Measurements from ENCODE around the gene CEACAM1.

Gene CEACAM1

GRCh38 chr19:42475366-42475765 is 52.9 kb downstream of the CEACAM1 start:
- WGBS, 2 experiments (ENCODE audit: insufficient coverage in 2 of 2): 10% methylated on average over 1 of the region's 4 CpGs; no CpG with 5 or more reads in 1 of the 2 experiments
- no peak overlapping the region for H3K27ac ChIP-seq (ENCODE audit: low read depth, low read length, severe bottlenecking)
- no peak overlapping the region for H3K4me3 ChIP-seq (ENCODE audit: extremely low read depth, insufficient read depth, low read length, poor library complexity, severe bottlenecking)
- no peaks in the 10 kb centered on the region for H3K9me3 ChIP-seq (ENCODE audit: control insufficient read depth, low read length)
- no peaks in the 10 kb centered on the region for H3K36me3 ChIP-seq (ENCODE audit: control insufficient read depth, insufficient read depth, low read length)
- peaks cover 12% of the 10 kb centered on the region for H3K4me1 ChIP-seq (ENCODE audit: control insufficient read depth, insufficient read depth, low read length, poor library complexity, severe bottlenecking)

- no peaks in the 10 kb centered on the region for H3K36me3 ChIP-seq (ENCODE audit: control insufficient read depth, insufficient read depth, low read length)
- no peak overlapping the region for H3K4me3 ChIP-seq (ENCODE audit: extremely low read depth, insufficient read depth, low read length, poor library complexity, severe bottlenecking)
- no peaks in the 10 kb centered on the region for H3K9me3 ChIP-seq (ENCODE audit: control insufficient read depth, low read length)
- 52 to 61% methylated on average over 4 of the region's 4 CpGs for WGBS, 2 experiments (ENCODE audit: insufficient coverage in 2 of 2)
- no peak overlapping the region for H3K27ac ChIP-seq (ENCODE audit: low read depth, low read length, severe bottlenecking)
- peaks cover 10% of the 10 kb centered on the region for H3K4me1 ChIP-seq (ENCODE audit: control insufficient read depth, insufficient read depth, low read length, poor library complexity, severe bottlenecking)
Observed at GRCh38 chr19:42474743-42475142, 53.5 kb downstream of the CEACAM1 start.

- H3K9me3 ChIP-seq (ENCODE audit: control insufficient read depth, low read length): no peaks in the 10 kb centered on the region
- WGBS, 2 experiments (ENCODE audit: insufficient coverage in 2 of 2): 27 to 30% methylated on average over 2 to 5 of the region's 6 CpGs
Observed at GRCh38 chr19:42473686-42474085, 54.6 kb downstream of the CEACAM1 start.

DNA sequence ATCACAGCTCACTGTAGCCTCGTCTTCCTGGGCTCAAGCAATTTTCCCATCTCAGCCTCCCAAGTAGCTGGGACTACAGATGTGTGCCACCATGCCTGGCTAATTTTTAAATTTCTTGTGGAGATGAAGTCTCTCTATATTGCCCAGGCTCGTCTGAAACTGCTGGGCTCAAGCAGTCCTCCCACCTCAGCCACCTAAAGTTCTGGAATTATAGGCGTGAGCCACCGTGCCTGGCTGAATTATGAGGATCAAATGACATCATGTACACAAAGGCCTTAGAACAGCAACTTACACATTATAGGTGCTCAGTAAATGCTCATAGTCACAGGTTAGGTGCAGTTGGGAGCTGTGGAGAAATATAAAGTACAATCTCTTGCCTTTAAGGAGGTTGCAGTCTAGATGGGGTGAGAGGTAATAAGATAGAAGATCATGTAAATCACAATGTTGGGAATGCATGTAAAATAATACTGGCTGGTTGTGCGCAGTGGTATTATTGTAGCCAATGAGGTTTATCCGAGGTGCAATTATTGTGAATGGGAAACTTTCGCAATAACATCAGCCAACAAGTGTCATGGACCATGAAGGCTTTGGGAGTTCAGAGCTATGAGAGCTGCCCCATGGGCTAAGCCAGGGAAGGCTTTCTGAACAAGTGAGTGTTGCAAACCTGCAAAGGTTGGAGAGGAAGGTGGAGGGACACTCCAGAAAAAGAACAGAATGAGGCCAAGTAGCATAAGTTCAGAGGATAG is 55.7 kb downstream of the CEACAM1 start:
- Histone ChIP-seq H3K4me1 (ENCODE audit: control insufficient read depth, insufficient read depth, low read length, poor library complexity, severe bottlenecking) (peaks cover 10% of the 10 kb centered on the region), H3K36me3 (ENCODE audit: control insufficient read depth, insufficient read depth, low read length) (no peaks in the 10 kb centered on the region), H3K27ac (ENCODE audit: low read depth, low read length, severe bottlenecking) (no peak overlapping the region), H3K9me3 (ENCODE audit: control insufficient read depth, low read length) (no peaks in the 10 kb centered on the region), H3K4me3 (ENCODE audit: extremely low read depth, insufficient read depth, low read length, poor library complexity, severe bottlenecking) (no peak overlapping the region)
- 96 to 100% methylated on average over 3 to 5 of the region's 7 CpGs for WGBS, 2 experiments (ENCODE audit: insufficient coverage in 2 of 2)

More at GRCh38 chr19:42473686-42474085, 54.6 kb downstream of the CEACAM1 start:
- Histone ChIP-seq H3K36me3 (ENCODE audit: control insufficient read depth, insufficient read depth, low read length) (no peaks in the 10 kb centered on the region), H3K27ac (ENCODE audit: low read depth, low read length, severe bottlenecking) (no peak overlapping the region), H3K4me1 (ENCODE audit: control insufficient read depth, insufficient read depth, low read length, poor library complexity, severe bottlenecking) (peaks cover 9% of the 10 kb centered on the region), H3K4me3 (ENCODE audit: extremely low read depth, insufficient read depth, low read length, poor library complexity, severe bottlenecking) (no peak overlapping the region)

- no peak overlapping the region for H3K4me3 ChIP-seq (ENCODE audit: extremely low read depth, insufficient read depth, low read length, poor library complexity, severe bottlenecking)
- H3K9me3 ChIP-seq (ENCODE audit: control insufficient read depth, low read length): no peaks in the 10 kb centered on the region
- 81 to 87% methylated on average over 6 to 7 of the region's 7 CpGs for WGBS, 2 experiments (ENCODE audit: insufficient coverage in 2 of 2)
- peaks cover 19% of the 10 kb centered on the region for H3K4me1 ChIP-seq (ENCODE audit: control insufficient read depth, insufficient read depth, low read length, poor library complexity, severe bottlenecking)
- no peaks in the 10 kb centered on the region for H3K36me3 ChIP-seq (ENCODE audit: control insufficient read depth, insufficient read depth, low read length)
- H3K27ac ChIP-seq (ENCODE audit: low read depth, low read length, severe bottlenecking): no peak overlapping the region
Observed at GRCh38 chr19:42471554-42472249, 56.6 kb downstream of the CEACAM1 start.

GRCh38 chr19:42469311-42470235 is 58.7 kb downstream of the CEACAM1 start:
- Histone ChIP-seq H3K9me3 (ENCODE audit: control insufficient read depth, low read length) (no peaks in the 10 kb centered on the region), H3K4me1 (ENCODE audit: control insufficient read depth, insufficient read depth, low read length, poor library complexity, severe bottlenecking) (peaks cover 30% of the 10 kb centered on the region), H3K4me3 (ENCODE audit: extremely low read depth, insufficient read depth, low read length, poor library complexity, severe bottlenecking) (no peak overlapping the region), H3K27ac (ENCODE audit: low read depth, low read length, severe bottlenecking) (peak overlapping the region; percentile 88), H3K36me3 (ENCODE audit: control insufficient read depth, insufficient read depth, low read length) (no peaks in the 10 kb centered on the region)
- WGBS, 2 experiments (ENCODE audit: insufficient coverage in 2 of 2): 87 to 91% methylated on average over 6 to 7 of the region's 8 CpGs

DNA sequence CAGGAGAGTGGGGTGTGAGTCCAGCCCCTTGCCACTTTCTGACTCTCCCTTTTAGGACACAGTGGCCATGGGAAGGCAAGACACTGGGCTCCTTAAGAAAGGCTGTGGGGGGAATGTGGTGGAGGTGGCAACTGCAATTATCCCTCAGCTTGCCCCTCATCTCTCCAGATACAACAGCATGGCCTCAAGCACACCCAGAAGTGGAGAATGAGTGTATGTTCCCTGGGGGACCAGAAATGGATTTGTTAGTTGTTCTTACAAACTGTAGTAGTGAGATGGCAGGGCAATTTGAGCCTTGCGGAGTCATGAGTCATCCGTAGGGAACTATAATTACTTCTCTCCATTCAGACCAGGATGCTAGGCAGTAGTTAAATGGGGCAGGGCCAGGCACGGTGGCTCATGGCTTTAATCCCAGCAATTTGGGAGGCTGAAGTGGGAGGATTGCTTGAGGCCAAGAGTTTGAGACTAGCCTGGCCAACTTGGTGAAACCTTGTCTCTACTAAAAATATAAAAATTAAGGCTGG is 59.9 kb downstream of the CEACAM1 start:
- WGBS, 2 experiments (ENCODE audit: insufficient coverage in 2 of 2): 43 to 60% methylated on average over 1 of the region's 3 CpGs
- Histone ChIP-seq H3K27ac (ENCODE audit: low read depth, low read length, severe bottlenecking) (peak overlapping the region; percentile 70), H3K4me1 (ENCODE audit: control insufficient read depth, insufficient read depth, low read length, poor library complexity, severe bottlenecking) (peaks cover 30% of the 10 kb centered on the region)

DNA sequence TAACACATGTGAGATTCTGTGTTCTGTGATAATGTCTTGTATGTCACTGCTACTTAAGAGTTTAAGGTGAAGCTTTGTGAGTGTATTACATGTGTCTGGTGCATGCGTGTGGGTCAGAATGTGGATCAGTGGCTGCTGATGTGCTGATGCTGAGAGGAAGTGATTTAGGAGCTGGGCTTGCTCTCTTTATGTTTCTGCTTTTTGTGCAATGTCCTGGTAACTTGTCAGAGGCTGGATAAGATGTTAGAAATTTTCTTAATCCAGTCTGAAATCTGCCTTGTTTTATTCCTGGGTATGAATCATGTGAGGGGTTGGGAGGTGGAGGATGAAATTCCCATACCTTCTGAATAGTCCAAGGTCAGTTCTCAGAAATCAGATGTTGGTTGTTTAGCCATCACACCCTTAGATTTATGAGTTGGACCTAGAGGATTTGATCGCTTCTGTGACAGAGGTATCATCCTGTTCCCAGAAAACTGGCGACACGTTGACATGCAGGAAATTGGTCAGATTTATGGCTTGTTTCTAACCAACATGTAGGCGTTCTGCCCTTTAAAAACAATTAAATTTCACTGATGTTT is 61.0 kb downstream of the CEACAM1 start:
- no peaks in the 10 kb centered on the region for H3K9me3 ChIP-seq (ENCODE audit: control insufficient read depth, low read length)
- peaks cover 27% of the 10 kb centered on the region for H3K4me1 ChIP-seq (ENCODE audit: control insufficient read depth, insufficient read depth, low read length, poor library complexity, severe bottlenecking)
- no peak overlapping the region for H3K27ac ChIP-seq (ENCODE audit: low read depth, low read length, severe bottlenecking)
- no peaks in the 10 kb centered on the region for H3K36me3 ChIP-seq (ENCODE audit: control insufficient read depth, insufficient read depth, low read length)
- 86 to 90% methylated on average over 5 of the region's 5 CpGs for WGBS, 2 experiments (ENCODE audit: insufficient coverage in 2 of 2)
- H3K4me3 ChIP-seq (ENCODE audit: extremely low read depth, insufficient read depth, low read length, poor library complexity, severe bottlenecking): no peak overlapping the region

More for the DNA sequence above, 59.9 kb downstream of the CEACAM1 start:
- no peak overlapping the region for H3K4me3 ChIP-seq (ENCODE audit: extremely low read depth, insufficient read depth, low read length, poor library complexity, severe bottlenecking)
- no peaks in the 10 kb centered on the region for H3K9me3 ChIP-seq (ENCODE audit: control insufficient read depth, low read length)
- no peaks in the 10 kb centered on the region for H3K36me3 ChIP-seq (ENCODE audit: control insufficient read depth, insufficient read depth, low read length)

DNA sequence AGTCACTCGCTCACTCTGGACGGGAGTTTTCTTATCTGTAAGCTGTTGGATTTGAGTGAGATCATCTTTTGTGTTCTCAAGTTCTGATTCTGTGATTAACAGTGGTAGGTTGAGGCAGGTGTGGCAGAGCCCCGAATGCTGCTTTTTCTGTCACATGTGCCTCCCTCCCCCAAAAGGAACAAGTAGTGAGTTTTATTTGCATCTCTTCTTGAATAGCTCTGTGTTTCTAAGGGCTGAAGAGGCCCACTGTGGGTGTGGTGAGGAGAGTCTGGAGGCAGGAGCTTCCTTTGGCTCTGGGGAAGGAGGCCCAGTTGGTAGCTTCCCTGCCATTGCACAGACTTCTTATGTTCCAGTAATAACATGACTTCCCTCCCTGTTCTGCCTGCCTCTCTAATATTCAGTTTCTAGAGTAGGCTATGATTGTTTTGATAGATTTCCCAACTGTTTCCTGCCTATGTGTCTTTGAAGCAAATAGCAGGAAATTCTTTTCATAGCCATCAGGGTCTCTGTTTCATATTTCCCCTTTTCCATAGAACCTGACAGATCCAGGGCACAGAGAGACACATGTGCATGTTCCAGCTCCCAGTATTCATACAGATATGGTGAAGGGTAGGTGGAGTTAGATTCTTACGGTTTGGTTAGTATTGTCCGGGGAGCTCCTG is 61.6 kb downstream of the CEACAM1 start:
- no peaks in the 10 kb centered on the region for H3K9me3 ChIP-seq (ENCODE audit: control insufficient read depth, low read length)
- no peaks in the 10 kb centered on the region for H3K36me3 ChIP-seq (ENCODE audit: control insufficient read depth, insufficient read depth, low read length)
- peaks cover 27% of the 10 kb centered on the region for H3K4me1 ChIP-seq (ENCODE audit: control insufficient read depth, insufficient read depth, low read length, poor library complexity, severe bottlenecking)
- H3K27ac ChIP-seq (ENCODE audit: low read depth, low read length, severe bottlenecking): no peak overlapping the region
- 80 to 89% methylated on average over 4 of the region's 5 CpGs for WGBS, 2 experiments (ENCODE audit: insufficient coverage in 2 of 2)
- no peak overlapping the region for H3K4me3 ChIP-seq (ENCODE audit: extremely low read depth, insufficient read depth, low read length, poor library complexity, severe bottlenecking)

All from mesodermal cell (in vitro differentiated cells).